GM13977 (cell line): ENCODE data around the gene TMEM151A.
"Not testable (repeated sequence)": the region's sequence is repeated elsewhere in the genome, so short reads cannot be mapped to it uniquely, and the experiment has no call there.

Experiments
- DNase-seq: peaks from one replicate; pipeline ENCODE4 v3.0.0; 2012; ENCODE audit warnings: low spot score
- CTCF ChIP-seq: IDR thresholded peaks from 2 replicates; pipeline ENCODE4 v1.5.1; 2012; ENCODE audit warnings: mild to moderate bottlenecking, control low read depth; ENCODE audit not compliant: insufficient read depth; ENCODE audit errors: extremely low read depth, missing control alignments
- in situ Hi-C: fragments of 300-500 bp; cut with MboI; formaldehyde crosslinking; loops from one replicate; pipeline ENCODE4 v1.12.0; 2022; ENCODE audit warnings: low sequenced_read_pairs, low pct_unique_long_range_greater_than_20kb, mixed read lengths, inconsistent platforms; ENCODE audit not compliant: unreplicated experiment

TMEM151A gene

GRCh38 chr11:66317322-66317722, 25.6 kb downstream of the TMEM151A start:
- no peak for TF ChIP-seq CTCF
- in situ Hi-C loops, result no loop called here
- no peak for DNase-seq

- in situ Hi-C loops, result no loop called here
- TF ChIP-seq CTCF, result no peak
- no peak for DNase-seq
Observed at GRCh38 chr11:66317723-66318599, 26.3 kb downstream of the TMEM151A start.

GRCh38 chr11:66318600-66318970, 26.9 kb downstream of the TMEM151A start:
- TF ChIP-seq CTCF, result no peak
- DNase-seq, result no peak
- in situ Hi-C loops, result no loop called here

GRCh38 chr11:66320289-66320688, 28.6 kb downstream of the TMEM151A start:
- in situ Hi-C loops, DNase-seq: not testable (repeated sequence)

- in situ Hi-C loops, DNase-seq: not testable (repeated sequence)
Observed at GRCh38 chr11:66320748-66321147, 29.1 kb downstream of the TMEM151A start.

GRCh38 chr11:66321606-66322005, 29.9 kb downstream of the TMEM151A start:
- TF ChIP-seq CTCF, result no peak
- in situ Hi-C loops, result no loop called here
- DNase-seq, result no peak

- in situ Hi-C loops, result no loop called here
- TF ChIP-seq CTCF, result no peak
- DNase-seq, result no peak
Observed at GRCh38 chr11:66322732-66323427, 31.2 kb downstream of the TMEM151A start.
